Gastrocnemius medialis (tissue), 4 donors: ENCODE results near the gene MSI2.

Experiments used
- POLR2A ChIP-seq, 2 donors: fragments of 450-650 bp; IDR thresholded peaks; one replicate each; pipeline ENCODE4 v1.6.1; 2017; ENCODE audit warnings: antibody characterized with exemption in 2 of 2, mild to moderate bottlenecking in 2 of 2, moderate library complexity in 2 of 2
- TF ChIP-seq, protein P1 (sequence below), 5 experiments: fragments of 450-650 bp in 3 of 5; fragments of 200-600 bp in 2 of 5; sonication (generic) in 2 of 5; IDR thresholded peaks in 4 of 5; conservative IDR thresholded peaks in 1 of 5; 1 replicate in 4 of 5; 2 replicates in 1 of 5; pipeline ENCODE4 v1.5.1; 2016 to 2019; ENCODE audit warnings: antibody characterized with exemption in 5 of 5, mild to moderate bottlenecking in 3 of 5, moderate library complexity in 3 of 5

- TF ChIP-seq, protein P1, sequence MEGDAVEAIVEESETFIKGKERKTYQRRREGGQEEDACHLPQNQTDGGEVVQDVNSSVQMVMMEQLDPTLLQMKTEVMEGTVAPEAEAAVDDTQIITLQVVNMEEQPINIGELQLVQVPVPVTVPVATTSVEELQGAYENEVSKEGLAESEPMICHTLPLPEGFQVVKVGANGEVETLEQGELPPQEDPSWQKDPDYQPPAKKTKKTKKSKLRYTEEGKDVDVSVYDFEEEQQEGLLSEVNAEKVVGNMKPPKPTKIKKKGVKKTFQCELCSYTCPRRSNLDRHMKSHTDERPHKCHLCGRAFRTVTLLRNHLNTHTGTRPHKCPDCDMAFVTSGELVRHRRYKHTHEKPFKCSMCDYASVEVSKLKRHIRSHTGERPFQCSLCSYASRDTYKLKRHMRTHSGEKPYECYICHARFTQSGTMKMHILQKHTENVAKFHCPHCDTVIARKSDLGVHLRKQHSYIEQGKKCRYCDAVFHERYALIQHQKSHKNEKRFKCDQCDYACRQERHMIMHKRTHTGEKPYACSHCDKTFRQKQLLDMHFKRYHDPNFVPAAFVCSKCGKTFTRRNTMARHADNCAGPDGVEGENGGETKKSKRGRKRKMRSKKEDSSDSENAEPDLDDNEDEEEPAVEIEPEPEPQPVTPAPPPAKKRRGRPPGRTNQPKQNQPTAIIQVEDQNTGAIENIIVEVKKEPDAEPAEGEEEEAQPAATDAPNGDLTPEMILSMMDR (IDR thresholded peaks at IDR 0.05 in 4 of 5, conservative IDR thresholded peaks at IDR 0.05 in 1 of 5) = no peak
- no peak for TF ChIP-seq POLR2A (IDR thresholded peaks at IDR 0.05)
Observed at GRCh38 chr17:57357392-57357784, 101.1 kb downstream of the MSI2 start.
